HG03045 (cell line): Measurements from ENCODE around the gene UCKL1.
"Not testable (repeated sequence)": the region's sequence is repeated elsewhere in the genome, so short reads cannot be mapped to it uniquely, and the experiment has no call there.

Source experiments
- ATAC-seq: cut with Tn5 transposase; IDR thresholded peaks from one replicate; pipeline ENCODE4 v1.9.1; 2021; ENCODE audit warnings: mild to moderate bottlenecking, moderate library complexity; ENCODE audit not compliant: unreplicated experiment

The UCKL1 gene

DNA sequence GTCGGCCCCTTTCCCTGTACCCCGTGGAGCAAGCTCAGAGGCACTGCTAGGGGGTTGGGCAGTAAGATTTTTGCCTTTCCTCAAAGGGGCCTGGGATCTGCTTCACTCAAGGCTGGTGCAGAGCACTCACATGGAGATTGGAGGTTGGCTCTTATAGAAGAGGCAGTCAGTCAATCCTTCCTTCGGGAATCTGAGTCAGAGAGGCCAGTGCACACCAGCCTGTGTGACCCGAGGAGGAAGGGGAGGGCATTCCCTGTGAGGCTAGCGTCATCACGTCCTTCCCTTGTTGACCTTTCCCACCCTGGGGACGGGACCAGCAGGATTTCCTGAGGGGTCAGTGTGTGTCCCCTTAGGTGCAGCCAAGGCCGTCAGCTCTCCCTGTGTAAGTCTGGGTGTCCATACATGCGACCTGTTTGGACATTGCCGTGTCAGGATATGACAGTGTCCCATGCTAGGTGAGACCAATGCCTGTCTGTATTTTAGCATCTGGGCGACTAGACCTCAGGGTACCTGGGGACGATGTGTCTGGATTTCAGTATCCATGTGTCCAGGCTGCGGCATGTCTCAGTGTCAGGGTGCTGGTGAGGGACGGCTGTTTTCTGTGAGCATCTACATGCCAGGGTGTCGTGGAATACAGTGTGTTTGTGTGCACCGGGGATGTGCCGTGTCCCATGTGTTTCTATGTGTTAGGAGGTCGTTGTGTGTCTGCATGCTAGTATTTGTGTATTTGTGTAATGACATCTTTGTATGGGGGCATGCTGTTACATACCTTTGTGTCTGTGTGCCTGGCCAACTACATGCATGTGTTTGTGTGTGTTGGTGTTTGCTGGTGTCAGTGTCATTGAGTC, 16.3 kb upstream of the UCKL1 start:
- ATAC-seq = no peak

DNA sequence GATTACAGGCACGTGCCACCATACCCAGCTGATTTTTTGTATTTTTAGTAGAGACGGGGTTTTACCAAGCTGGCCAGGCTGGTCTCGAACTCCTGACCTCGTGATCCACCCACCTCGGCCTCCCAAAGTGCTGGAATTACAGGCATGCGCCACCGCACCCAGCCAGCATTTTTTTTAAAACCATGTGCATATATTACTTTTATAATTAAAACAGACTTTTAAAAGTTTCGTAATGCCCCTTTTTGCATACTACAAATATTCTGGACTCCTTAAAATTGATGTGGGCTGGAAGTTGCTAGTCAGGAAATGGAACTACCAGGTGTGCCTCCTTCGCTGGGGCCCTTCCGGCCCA, 15.7 kb upstream of the UCKL1 start:
- ATAC-seq = not testable (repeated sequence)

DNA sequence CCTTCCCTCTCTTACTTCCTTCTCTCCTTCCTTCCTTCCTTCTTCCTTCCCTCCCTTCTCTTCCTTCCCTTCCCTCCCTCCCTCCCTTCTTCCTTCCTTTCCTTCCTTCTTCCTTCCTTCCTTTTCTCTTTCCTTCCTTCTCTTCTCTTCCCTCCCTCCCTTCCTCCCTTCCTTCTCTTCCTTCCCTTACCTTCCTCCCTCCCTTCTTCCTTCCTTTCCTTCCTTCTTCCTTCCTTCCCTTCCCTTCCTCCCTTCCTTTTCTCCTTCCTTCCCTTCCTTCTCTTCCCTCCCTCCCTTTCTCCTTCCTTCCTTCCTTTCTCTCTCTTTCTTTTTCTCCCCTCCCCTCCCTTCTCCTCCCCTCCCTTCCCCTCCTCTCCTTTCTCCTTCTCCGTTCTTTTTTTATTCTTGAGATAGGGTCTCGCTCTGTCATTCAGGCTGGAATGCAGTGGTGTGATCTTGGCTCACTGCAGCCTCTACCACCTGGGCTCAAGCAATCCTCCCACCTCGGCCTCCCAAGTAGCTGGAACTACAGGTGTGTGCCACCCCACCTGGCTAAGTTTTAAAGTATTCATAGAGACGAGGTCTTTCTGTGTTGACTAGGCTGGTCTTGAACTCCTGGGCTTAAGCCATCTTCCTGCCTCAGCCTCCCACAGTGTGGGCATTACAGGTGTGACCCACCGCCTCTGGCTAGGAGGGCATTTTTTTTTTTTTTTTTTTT, 14.7 kb upstream of the UCKL1 start:
- no peak for ATAC-seq

DNA sequence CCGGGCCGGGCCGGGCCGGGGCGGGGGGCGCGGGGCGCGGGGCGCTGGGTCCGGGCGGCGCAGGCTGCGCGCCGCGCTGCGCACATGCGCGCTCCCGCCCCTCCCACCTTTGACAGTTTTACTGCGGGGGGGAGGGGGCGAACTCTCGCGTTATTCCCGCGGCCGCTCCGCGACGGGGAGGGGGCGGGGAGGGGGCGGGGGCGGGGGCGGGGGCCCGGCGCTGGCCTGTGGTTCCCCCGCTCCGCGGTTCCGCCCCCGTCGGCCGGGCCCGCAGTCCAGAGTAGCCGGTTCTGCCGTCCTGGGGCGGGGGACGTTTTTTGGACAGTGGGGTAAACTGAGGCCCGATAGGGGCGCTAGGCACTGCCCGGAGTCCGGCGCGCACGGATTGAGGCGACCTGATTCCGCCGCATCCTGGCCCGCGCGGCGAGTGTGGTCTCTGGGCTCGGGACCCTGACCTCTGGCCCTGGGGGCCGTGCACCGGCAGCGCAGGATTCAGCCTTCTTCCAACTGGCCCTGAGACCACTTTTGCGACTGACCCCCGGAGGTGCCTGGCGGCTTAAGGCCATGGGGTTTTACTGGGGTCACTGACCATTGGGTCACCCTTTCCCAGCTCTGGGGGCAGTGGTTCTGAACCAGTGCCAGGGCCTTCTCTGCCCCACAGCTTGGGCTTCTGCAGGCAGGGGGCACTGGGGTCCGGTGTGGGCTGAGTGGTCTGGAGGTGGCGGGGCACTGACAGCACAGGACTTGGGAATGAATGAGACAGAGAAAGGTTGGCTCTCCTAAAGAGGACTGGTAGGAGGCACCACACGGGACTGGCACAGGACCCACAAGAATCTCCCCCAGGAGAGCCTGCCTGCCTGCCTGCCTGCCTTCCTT, 13.9 kb upstream of the UCKL1 start, which contains the start of gene ZNF512B:
TSS of gene ZNF512B (minus strand) at position 93 of the 876 bp plus-strand sequence. CDS start 1,980 bp downstream, outside the sequence.
- ATAC-seq = no peak

DNA sequence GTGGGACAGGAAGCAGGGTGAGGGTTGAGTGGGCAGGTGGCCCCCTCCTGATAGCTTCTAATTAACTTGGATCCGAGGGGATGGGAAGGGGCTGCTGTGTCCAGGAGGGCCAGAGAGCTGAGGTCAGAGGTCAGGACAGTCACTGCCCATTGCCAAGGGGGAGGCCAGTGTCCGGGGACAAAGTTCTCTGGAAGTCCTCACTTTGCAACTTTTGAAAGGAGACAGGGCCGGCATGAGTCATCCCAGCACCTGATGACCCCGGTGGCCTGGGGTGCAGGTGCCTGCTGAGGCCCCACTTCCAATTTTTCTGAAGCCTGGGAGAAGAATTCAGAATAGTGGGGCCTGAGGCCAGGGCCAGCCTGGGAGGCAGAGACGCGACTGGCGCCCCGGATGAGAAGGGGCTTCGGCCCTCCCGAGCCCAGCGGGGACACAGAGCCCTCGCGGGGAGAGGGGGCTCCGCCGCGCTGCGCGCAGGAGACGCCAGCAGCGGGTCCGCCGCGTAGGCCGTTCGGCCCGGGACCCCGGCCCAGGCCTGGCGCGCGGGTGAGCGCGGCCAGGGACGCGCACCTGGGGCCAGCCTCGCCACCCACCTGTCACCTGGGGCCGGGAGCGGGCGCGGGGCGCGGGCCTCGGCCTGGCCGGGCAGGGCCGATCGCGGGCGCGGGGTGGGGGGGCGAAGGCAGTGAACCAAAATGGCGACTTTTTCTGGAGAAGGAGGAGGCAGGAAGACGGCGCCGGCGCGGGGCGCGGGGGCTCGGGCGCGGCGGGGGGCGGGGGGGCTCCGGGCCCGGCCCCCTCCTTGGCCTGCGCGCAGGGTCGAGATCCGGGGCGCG, 12.9 kb upstream of the UCKL1 start:
- ATAC-seq = no peak

DNA sequence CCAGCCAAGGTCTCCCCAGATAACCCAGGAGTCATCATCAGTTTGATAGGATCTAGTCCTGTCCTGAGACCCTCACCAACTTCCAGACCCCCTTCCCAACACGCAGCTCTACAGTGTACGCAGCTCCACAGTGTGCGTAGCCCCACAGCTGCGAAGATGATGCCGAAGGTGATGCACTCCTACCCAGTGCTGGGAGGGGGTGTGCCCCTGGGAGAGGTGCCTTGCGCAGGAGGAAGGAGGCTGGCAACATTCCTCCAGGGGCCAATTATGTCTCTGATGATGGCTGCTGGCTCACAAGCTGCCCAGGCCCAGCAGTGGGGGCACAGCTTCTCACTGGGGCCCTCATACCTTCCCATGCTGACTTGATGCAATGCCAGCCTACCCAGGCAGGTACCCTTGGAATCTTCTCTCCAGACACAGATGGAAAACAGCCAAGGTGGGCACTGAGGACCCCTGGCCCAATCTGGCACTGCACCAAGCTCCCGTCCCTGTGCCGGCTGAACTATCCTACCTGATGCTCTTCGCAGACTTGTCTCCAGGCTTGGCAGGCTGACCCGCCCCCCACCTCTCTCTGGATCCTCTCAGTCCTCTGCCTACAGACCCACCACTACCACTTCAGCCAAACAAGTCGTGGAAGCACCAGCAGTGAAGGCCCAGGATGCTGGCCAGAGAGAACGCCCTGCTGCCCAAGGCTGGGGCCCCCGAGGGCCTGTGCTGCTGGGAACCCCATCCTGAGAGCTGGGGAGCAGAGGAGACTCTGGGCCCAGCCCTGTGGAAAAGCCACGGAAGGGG, 12.1 kb upstream of the UCKL1 start:
- ATAC-seq = no peak

DNA sequence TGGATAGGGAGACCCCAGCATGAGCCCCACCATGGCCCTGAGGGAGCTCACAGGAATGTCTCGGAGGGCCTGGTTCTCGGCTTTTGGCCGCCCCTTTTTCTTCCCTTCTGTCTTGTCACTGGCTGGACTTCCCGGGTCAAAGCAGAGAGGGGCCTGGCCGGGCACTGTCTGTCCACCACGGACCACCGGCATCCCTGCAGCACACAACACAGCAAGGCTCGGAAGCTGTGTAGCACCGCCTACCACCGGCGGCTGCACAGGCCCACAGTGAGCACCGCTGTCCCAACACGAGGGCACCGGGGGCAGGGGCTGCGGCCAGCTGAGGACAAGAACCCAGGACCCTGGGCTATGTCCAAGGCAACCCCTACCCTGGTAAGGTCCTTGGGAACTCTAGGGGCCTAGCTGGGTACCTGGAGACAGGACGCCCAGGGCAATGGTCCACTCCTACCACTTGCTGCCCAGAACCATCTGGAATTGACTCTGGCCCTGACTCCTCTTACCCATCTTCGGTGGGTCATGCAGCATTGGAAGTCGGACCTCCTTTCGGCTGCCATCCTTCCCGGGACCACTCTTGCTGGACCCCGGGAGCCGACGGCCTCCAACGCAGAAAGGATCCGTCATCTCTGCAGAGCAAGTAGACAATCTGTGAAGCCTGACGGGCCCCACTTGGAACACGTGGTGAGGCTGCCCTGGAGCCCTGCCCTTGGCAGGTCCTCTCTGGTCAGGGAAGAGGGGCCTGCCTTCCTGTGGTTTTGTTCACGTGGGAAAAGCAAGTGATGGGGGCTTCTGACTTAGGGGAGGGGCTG, 11.3 kb upstream of the UCKL1 start:
- no peak for ATAC-seq

DNA sequence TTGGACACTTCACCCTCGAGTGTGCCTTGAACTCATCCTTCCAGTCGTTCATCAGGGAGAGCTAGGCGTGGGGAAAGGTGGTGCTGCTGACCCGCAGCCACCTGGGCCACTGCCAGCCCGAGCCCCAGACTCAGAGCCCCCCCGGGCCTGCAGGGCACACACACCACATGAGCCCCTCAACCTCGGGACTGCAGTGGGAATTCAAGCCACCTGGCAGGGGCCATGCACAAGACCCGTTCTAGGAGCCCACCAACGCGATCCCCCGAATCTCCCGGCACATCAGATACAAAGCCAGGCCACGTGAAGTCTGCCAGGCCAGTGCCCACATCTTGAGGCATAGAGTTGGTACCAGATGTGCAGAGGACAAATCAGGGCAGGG, 10.7 kb upstream of the UCKL1 start:
- no peak for ATAC-seq

DNA sequence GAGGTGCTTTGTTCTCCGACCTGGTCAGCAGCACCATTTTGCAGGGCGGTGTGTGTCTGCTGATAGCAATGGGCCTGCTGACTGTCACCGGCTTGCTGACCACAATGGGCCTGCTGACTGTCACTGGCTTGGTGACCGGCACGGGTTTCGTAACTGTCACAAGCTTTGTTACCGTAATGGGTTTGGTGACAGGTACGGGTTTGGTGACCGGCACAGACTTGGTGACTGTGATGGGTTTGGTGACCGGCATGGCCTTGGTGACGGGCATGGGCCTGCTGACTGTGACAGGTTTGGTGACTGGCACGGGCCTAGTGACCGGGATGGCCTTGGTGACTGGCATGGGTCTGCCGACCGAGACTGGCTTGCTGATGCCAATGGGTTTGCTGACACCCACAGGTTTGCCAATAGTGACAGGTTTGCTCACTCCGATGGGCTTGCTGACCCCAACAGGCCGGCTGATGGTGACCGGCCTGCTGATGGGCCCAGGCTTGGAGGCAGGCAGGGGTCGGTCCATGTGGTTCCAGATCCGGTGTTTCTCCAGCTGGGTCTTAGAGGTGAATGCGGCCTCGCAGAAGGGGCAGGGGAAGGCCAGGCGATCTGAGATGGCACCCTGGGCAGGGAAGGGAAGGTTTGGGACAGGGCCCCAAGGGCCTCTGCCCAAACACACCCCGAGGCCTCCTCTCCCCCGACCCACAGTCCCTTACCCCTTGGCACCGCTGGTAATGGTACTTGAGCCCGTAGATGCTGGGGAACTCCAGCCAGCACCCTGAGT, 10.1 kb upstream of the UCKL1 start:
- no peak for ATAC-seq

DNA sequence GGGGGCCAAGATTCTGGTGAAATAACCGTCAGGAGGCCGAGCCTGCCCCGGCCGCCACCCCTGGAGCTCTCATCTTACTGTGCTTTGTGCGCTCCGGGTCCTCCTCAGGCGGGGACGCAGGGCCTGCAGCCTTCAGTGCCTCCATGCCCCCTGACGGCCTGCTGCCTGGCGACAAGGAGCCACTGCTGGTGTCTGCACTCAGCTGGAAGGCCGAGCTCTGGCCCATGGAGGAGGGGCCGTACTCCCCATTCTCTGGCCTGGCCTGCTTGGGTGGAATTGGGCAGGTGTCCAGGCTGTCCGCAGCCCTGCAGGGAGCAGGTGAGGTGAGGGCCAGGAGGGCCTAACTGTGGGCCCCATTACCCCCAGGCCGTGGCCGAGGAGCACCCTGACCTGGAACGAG, 8.2 kb upstream of the UCKL1 start:
- ATAC-seq = no peak

DNA sequence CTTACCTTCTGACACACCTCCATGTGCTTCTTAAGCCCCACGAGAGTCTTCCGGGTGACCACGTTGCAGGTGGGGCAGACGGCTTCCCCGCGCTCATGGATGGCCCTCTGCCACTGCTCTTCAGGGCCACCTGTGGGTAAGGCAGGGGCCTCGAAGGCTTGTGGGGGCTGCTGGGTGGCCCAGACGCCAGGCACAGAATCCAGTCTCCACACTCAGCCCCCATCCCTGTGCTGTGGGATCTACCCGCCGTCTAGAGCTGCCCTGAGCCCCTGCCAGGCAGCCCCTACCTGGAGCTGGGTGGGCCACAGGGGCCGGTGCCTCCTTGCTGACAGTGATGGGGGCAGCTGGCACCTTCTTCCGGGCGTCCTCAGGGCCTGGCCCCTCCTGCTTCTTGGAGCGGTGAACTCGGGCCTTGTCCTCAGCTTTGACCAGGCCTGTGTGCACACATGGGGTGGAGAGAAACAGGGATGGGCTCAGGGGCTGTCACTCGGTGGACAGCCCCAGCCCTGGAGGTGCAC, 7.6 kb upstream of the UCKL1 start:
- ATAC-seq = no peak

DNA sequence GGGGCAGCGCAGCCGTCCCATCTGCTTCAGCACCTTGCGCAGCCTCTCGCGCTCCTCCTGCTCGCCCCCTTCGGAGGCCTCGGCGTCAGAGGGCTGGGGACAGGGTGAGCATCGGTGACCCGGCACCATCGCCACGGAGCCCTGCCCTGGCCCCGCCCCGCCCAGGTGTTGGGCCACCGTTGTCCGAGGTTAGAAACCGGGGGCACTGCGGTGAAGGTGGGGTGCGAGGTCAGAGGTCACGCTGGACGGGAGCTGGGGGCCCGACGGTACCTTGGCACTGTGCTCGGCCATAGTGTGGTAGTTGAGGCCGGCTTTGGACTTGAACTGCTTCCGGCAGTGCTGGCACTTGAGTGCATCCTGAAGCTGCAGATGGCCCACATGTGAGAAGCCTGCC, 7.1 kb upstream of the UCKL1 start:
- ATAC-seq = no peak

DNA sequence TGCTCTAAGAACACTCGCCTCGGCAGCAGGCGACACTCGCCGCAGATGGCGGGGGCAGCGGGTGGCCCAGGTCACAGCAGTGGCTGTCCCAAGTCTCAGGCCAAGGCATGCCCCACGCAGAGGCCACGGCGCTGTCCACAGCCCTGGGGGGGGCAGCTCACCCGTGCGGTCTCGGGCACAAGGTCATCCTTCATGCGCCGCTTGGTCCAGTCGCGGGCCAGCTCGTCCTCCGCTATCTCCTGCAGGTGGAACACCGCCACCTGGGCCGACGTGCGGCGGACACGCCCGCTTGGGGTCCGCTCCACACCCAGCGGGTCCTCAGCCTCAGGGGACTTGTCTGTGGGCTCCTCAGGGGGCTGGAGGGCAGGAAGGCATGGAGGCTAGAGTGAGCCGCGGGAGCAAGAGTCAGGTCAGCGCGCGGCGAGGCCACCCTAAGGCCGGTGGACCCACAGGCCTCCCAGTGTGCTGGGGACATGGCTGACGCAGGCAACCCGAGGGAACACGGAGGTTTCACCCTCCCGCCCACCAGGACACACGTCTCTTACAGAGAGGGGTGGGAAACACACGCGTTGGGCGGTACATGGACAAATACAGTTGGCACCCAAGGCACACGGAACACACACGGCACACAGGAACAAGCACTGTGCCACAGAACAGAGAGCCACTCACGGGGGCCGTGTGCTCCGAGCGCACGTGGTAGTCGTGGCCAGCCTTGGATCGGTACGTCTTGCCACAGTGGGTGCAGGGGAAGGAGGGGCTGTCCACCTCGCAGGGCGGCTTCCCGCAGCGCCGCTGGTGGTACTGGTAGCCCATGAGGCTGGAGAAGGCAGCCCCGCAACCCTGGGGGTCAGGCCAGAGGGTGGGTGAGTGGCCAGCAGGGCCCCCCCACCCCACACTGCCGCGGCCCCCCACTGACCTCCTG, 6.5 kb upstream of the UCKL1 start:
- no peak for ATAC-seq

DNA sequence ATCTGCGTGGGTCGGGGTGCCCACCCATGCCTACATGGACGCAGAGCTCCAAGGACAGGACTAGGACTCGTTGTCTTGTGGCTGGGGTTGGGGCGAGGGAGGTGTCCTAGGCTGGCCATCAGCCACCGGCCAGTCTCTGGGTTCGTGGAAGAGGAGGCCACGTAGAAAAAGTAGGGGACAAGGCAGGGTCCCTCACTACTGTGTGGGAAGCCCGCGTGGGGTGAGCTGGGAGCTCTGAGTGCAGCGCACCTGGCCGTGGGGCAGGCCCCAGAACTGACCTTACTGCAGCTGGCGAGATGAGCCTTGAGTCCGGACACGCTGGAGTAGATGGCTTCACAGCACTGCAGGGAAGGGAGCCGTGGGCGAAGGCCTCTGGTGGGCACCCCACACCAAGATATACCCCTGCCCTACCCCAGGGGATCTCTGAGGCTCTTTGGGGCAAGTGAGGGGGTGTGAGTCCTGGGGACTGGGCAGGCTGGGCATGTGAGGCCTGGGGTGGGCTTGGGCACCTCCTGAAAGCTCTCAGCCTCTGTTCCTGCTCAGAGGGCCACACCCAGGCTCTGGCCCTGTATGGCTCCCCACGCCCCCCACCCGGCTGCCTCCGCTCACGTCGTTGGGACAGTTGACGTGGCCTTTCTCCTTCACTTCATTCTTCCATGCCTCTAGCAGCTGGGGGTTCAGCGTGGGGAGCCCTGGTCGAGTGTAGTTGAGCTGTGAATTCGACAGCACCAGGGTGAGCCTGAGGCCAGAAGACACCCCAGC, 5.6 kb upstream of the UCKL1 start:
- ATAC-seq = no peak

DNA sequence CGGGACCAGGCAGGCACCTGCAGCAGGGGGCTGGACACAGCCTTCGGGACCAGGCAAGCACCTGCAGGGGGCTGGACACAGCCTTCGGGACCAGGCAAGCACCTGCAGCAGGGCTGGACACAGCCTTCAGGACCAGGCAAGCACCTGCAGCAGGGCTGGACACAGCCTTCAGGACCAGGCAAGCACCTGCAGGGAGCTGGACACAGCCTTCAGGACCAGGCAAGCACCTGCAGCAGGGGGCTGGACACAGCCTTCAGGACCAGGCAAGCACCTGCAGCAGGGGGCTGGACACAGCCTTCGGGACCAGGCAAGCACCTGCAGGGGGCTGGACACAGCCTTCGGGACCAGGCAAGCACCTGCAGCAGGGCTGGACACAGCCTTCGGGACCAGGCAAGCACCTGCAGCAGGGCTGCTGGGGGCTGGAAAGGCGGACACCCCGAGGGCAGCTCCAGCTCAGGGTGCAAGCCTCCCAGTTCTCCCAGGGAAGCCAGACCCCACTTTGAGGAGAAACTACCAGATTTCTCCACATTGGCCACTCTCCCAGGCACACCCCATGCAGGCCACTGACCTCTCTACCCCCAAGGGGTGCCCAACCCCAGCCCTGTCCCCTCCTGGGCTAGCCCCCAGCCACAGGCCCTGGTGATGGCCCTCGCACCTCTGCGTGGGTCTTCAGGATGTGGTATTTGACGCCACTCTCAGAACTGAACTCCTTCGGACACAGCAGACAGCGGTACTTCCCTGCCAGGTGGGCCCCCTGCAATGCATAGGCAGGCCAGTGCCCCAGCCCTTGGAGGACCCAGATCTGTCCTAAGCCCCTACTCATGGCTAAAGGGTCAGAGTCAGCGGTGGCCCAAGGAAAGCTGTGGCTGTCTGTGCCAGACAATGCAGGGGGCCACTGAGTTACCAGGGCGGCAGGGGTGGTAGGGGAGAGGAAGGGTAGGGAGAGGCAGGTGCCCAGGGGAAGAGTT, 4.7 kb upstream of the UCKL1 start:
- not testable (repeated sequence) for ATAC-seq
